A549 (cell line): Measurements from ENCODE around the gene KPNA5. TPM values are rescaled to one million over a fixed set of nuclear protein-coding genes. Genes with fewer than 3 reads are reported as not detected.

Source experiments
- ATAC-seq, 2 experiments: fragments of 200-7000 bp in 1 of 2; fragments of >200 bp in 1 of 2; cut with Nextera tagmentation in 1 of 2; cut with Tn5 transposase in 1 of 2; 3 replicates each; pipeline versions ENCODE4 v1.8.0 to v1.9.1; 2018 to 2020; ENCODE audit warnings: mild to moderate bottlenecking in 1 of 2, moderate library complexity in 1 of 2
- CTCF ChIA-PET: fragments of 300-600 bp; sonication (Branson Sonifier 250); formaldehyde crosslinking; extraction: SDS; loops from one replicate; lab custom pipeline; 2021; ENCODE audit warnings: antibody characterized with exemption, inconsistent platforms; lab: Yijun Ruan, JAX
- POLR2A ChIA-PET: fragments of 350-600 bp; formaldehyde crosslinking; extraction: SDS; loops from one replicate; lab custom pipeline; 2021; ENCODE audit warnings: antibody characterized with exemption, inconsistent platforms; lab: Yijun Ruan, JAX
- DNase-seq, 2 experiments: peaks; one replicate each; pipeline versions ENCODE4 v3.0.0 to v3.0.0-alpha.2; 2011 to 2016; ENCODE audit warnings: low read depth in 1 of 2, low spot score in 1 of 2
- FAIRE-seq: peaks from 2 replicates; lab custom pipeline; 2011; peaks lifted over from hg19 to GRCh38; lab: Jason Lieb, UNC
- H3K27ac ChIP-seq, 2 experiments: fragments of >200 bp; sonication (Bioruptor Twin); formaldehyde crosslinking; 3 replicates each; pipeline ENCODE4 v1.5.1; 2016 to 2017
- H3K4me1 ChIP-seq: fragments of >200 bp; sonication (Bioruptor Twin); formaldehyde crosslinking; 3 replicates; pipeline ENCODE4 v1.6.1; 2016
- H3K4me2 ChIP-seq: fragments of >200 bp; sonication (Bioruptor Twin); formaldehyde crosslinking; 3 replicates; pipeline ENCODE4 v1.6.1; 2016
- H3K4me3 ChIP-seq: fragments of >200 bp; sonication (Bioruptor Twin); formaldehyde crosslinking; 3 replicates; pipeline ENCODE4 v1.5.1; 2016
- H3K9me3 ChIP-seq: fragments of >200 bp; sonication (Bioruptor Twin); formaldehyde crosslinking; 3 replicates; pipeline ENCODE4 v1.6.1; 2016
- BCL3 ChIP-seq: fragments of >200 bp; sonication (Bioruptor Twin); formaldehyde crosslinking; IDR thresholded peaks from 3 replicates; pipeline ENCODE4 v1.6.1; 2016
- CBX2 ChIP-seq: fragments of 200-600 bp; sonication (generic); IDR thresholded peaks from 2 replicates; pipeline ENCODE4 v1.6.1; 2016; ENCODE audit warnings: low read depth, mild to moderate bottlenecking, borderline replicate concordance
- CEBPB ChIP-seq, 2 experiments: fragments of >200 bp in 1 of 2; sonication (Bioruptor Twin) in 1 of 2; formaldehyde crosslinking in 1 of 2; IDR thresholded peaks; 2 replicates each; pipeline ENCODE4 v1.6.1; 2012 to 2016
- CHD2 ChIP-seq: fragments of 150-350 bp; IDR thresholded peaks from 2 replicates; pipeline ENCODE4 v1.6.1; 2014; ENCODE audit warnings: low read length; ENCODE audit not compliant: partially characterized antibody
- EP300 ChIP-seq, 2 experiments: fragments of >200 bp; sonication (Bioruptor Twin); formaldehyde crosslinking; IDR thresholded peaks; 2 replicates in 1 of 2; 3 replicates in 1 of 2; pipeline ENCODE4 v1.6.1; 2016 to 2017
- FOSB ChIP-seq: fragments of 250-450 bp; sonication (Bioruptor Pico); IDR thresholded peaks from 2 replicates; pipeline ENCODE4 v1.5.0; 2020; ENCODE audit warnings: mild to moderate bottlenecking, moderate library complexity
- FOSL2 ChIP-seq, 2 experiments: fragments of 450-650 bp in 1 of 2; fragments of >200 bp in 1 of 2; sonication (Bioruptor Twin) in 1 of 2; formaldehyde crosslinking; IDR thresholded peaks; 2 replicates each; pipeline versions ENCODE4 v1.5.0 to v1.6.1; 2016 to 2020; ENCODE audit warnings: mild to moderate bottlenecking in 1 of 2, moderate library complexity in 1 of 2
- FOXS1 ChIP-seq: fragments of 250-450 bp; sonication (Bioruptor Pico); IDR thresholded peaks from 2 replicates; pipeline ENCODE4 v1.5.0; 2020; ENCODE audit warnings: mild to moderate bottlenecking, moderate library complexity
- HES2 ChIP-seq: fragments of >200 bp; sonication (Bioruptor Twin); formaldehyde crosslinking; IDR thresholded peaks from 2 replicates; pipeline ENCODE4 v1.6.1; 2016
- HEYL ChIP-seq: fragments of 250-450 bp; sonication (Bioruptor Pico); IDR thresholded peaks from 2 replicates; pipeline ENCODE4 v1.8.0; 2021; ENCODE audit warnings: mild to moderate bottlenecking, moderate library complexity
- HOXB13 ChIP-seq: fragments of 250-450 bp; sonication (Bioruptor Pico); IDR thresholded peaks from 2 replicates; pipeline ENCODE4 v1.5.0; 2020; ENCODE audit warnings: low read depth, mild to moderate bottlenecking, moderate library complexity
- JUNB ChIP-seq: fragments of >200 bp; sonication (Bioruptor Twin); formaldehyde crosslinking; IDR thresholded peaks from 2 replicates; pipeline ENCODE4 v1.6.1; 2016
- NFE2L2 ChIP-seq: fragments of 150-350 bp; conservative IDR thresholded peaks from 2 replicates; pipeline ENCODE4 v1.6.1; 2014; ENCODE audit warnings: low read length
- PBX3 ChIP-seq: IDR thresholded peaks from 2 replicates; pipeline ENCODE4 v1.6.1; 2012
- POLR2AphosphoS2 ChIP-seq: conservative IDR thresholded peaks from 2 replicates; pipeline ENCODE4 v1.6.1; 2012; ENCODE audit warnings: low read length, improper control_type of control experiment, inconsistent platforms
- RCOR1 ChIP-seq: fragments of 150-350 bp; IDR thresholded peaks from 2 replicates; pipeline ENCODE4 v1.6.1; 2014; ENCODE audit warnings: antibody characterized with exemption, low read length, low read depth
- RNF2 ChIP-seq: fragments of 200-600 bp; sonication (generic); IDR thresholded peaks from 2 replicates; pipeline ENCODE4 v1.6.1; 2016; ENCODE audit warnings: low read depth, mild to moderate bottlenecking, antibody characterized with exemption, moderate library complexity, borderline replicate concordance
- TFCP2L1 ChIP-seq: fragments of 250-450 bp; sonication (Bioruptor Pico); IDR thresholded peaks from 2 replicates; pipeline ENCODE4 v1.5.0; 2021; ENCODE audit warnings: mild to moderate bottlenecking
- ZC3H11A ChIP-seq: fragments of 450-650 bp; IDR thresholded peaks from 2 replicates; pipeline ENCODE4 v1.6.1; 2014; ENCODE audit warnings: antibody characterized with exemption, mild to moderate bottlenecking
- ZNF302 ChIP-seq: fragments of 250-450 bp; sonication (Bioruptor Pico); IDR thresholded peaks from 2 replicates; pipeline ENCODE4 v1.9.0; 2021; ENCODE audit warnings: inconsistent platforms, mild to moderate bottlenecking, moderate library complexity
- WGBS: methylation state at CpG from one replicate; pipeline ENCODE4 v1.1.6; 2017; ENCODE audit errors: missing lambda C conversion rate; 5-methylcytosine and 5-hydroxymethylcytosine counted together
- polyA plus RNA-seq, 4 experiments: library from polyadenylated mRNA; depleted of rRNA in 3 of 4; stranded (reverse); fragments of >200 nt; fragmentation: RNase III in 1 of 4; extraction: RNeasy Plus Mini Kit Qiagen cat#74134 plus additional on column Dnase treatment in 1 of 4; gene quantifications; 2 replicates in 3 of 4; 3 replicates in 1 of 4; pipeline ENCODE4 v1.2.3, GENCODE V29; 2011 to 2017
- TF ChIP-seq, protein P1 (sequence below): IDR thresholded peaks from 2 replicates; pipeline ENCODE4 v1.6.1; 2012; ENCODE audit warnings: low read depth, borderline replicate concordance
- TF ChIP-seq, protein P2 (sequence below): fragments of 200-600 bp; sonication (generic); IDR thresholded peaks from 2 replicates; pipeline ENCODE4 v1.6.1; 2016; ENCODE audit warnings: antibody characterized with exemption, mild to moderate bottlenecking, moderate library complexity
- TF ChIP-seq, protein P3 (sequence below): fragments of 250-450 bp; sonication (Bioruptor Pico); IDR thresholded peaks from 2 replicates; pipeline ENCODE4 v1.5.0; 2021; ENCODE audit warnings: mild to moderate bottlenecking, moderate library complexity, borderline replicate concordance
- TF ChIP-seq, protein P4 (sequence below): fragments of >200 bp; sonication (Bioruptor Twin); formaldehyde crosslinking; IDR thresholded peaks from 3 replicates; pipeline ENCODE4 v1.5.1; 2016

Gene KPNA5
- polyA plus RNA-seq, 2 of the 4 experiments (the other 2 are of a cell fraction) = 2.2 to 4.5 TPM

- POLR2A ChIA-PET = no interaction called here
- Histone ChIP-seq H3K9me3 (no peaks in the 10 kb centered on the region), H3K4me1 (no peaks in the 10 kb centered on the region), H3K27ac (no peak overlapping the region), H3K4me2 (no peak overlapping the region), H3K4me3 (no peak overlapping the region)
- ATAC-seq = no peak
- CTCF ChIA-PET = interaction anchor here (0.6 kb wide), 1 partner anchor 17 kb away, joined by 4 read pairs; no protein-coding TSS in a partner anchor
- FAIRE-seq = no peak
- no peak for TF ChIP-seq JUNB
- no peak for TF ChIP-seq NFE2L2
- no peak for TF ChIP-seq RNF2
- no peak for TF ChIP-seq HEYL (CRISPR knock-in tag)
- TF ChIP-seq CHD2 = no peak
- no peak for TF ChIP-seq EP300 (IDR thresholded peaks at IDR 0.05)
- TF ChIP-seq ZNF302 (CRISPR knock-in tag) = no peak
- TF ChIP-seq, protein P1, sequence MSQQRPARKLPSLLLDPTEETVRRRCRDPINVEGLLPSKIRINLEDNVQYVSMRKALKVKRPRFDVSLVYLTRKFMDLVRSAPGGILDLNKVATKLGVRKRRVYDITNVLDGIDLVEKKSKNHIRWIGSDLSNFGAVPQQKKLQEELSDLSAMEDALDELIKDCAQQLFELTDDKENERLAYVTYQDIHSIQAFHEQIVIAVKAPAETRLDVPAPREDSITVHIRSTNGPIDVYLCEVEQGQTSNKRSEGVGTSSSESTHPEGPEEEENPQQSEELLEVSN = no peak
- no peak for TF ChIP-seq TFCP2L1 (CRISPR knock-in tag)
- TF ChIP-seq, protein P2, sequence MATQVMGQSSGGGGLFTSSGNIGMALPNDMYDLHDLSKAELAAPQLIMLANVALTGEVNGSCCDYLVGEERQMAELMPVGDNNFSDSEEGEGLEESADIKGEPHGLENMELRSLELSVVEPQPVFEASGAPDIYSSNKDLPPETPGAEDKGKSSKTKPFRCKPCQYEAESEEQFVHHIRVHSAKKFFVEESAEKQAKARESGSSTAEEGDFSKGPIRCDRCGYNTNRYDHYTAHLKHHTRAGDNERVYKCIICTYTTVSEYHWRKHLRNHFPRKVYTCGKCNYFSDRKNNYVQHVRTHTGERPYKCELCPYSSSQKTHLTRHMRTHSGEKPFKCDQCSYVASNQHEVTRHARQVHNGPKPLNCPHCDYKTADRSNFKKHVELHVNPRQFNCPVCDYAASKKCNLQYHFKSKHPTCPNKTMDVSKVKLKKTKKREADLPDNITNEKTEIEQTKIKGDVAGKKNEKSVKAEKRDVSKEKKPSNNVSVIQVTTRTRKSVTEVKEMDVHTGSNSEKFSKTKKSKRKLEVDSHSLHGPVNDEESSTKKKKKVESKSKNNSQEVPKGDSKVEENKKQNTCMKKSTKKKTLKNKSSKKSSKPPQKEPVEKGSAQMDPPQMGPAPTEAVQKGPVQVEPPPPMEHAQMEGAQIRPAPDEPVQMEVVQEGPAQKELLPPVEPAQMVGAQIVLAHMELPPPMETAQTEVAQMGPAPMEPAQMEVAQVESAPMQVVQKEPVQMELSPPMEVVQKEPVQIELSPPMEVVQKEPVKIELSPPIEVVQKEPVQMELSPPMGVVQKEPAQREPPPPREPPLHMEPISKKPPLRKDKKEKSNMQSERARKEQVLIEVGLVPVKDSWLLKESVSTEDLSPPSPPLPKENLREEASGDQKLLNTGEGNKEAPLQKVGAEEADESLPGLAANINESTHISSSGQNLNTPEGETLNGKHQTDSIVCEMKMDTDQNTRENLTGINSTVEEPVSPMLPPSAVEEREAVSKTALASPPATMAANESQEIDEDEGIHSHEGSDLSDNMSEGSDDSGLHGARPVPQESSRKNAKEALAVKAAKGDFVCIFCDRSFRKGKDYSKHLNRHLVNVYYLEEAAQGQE = no peak
- TF ChIP-seq POLR2AphosphoS2 = no peak
- TF ChIP-seq HOXB13 = no peak
- TF ChIP-seq HES2 = no peak
- no peak for TF ChIP-seq FOSL2 (IDR thresholded peaks at IDR 0.05)
- no peak for TF ChIP-seq FOSL2 (CRISPR knock-in tag; IDR thresholded peaks at IDR 0.05)
- TF ChIP-seq PBX3 = no peak
- TF ChIP-seq CBX2 = no peak
- TF ChIP-seq CEBPB (IDR thresholded peaks at IDR 0.05) = no peak
- DNase-seq = no peak
These were observed 82.0 kb downstream of the KPNA5 start for GRCh38 chr6:116763048-116763447.

- POLR2A ChIA-PET = no interaction called here
- CTCF ChIA-PET = no interaction called here
- DNase-seq (no peak), FAIRE-seq (no peak), ATAC-seq (no peak)
- no peak overlapping the region for H3K4me2 ChIP-seq
- H3K4me3 ChIP-seq = no peak overlapping the region
- no peak overlapping the region for H3K27ac ChIP-seq
- no peaks in the 10 kb centered on the region for H3K9me3 ChIP-seq
- no peaks in the 10 kb centered on the region for H3K4me1 ChIP-seq
- 88% methylated on average over 11 of the region's 11 CpGs for WGBS
- TF ChIP-seq, protein P3, sequence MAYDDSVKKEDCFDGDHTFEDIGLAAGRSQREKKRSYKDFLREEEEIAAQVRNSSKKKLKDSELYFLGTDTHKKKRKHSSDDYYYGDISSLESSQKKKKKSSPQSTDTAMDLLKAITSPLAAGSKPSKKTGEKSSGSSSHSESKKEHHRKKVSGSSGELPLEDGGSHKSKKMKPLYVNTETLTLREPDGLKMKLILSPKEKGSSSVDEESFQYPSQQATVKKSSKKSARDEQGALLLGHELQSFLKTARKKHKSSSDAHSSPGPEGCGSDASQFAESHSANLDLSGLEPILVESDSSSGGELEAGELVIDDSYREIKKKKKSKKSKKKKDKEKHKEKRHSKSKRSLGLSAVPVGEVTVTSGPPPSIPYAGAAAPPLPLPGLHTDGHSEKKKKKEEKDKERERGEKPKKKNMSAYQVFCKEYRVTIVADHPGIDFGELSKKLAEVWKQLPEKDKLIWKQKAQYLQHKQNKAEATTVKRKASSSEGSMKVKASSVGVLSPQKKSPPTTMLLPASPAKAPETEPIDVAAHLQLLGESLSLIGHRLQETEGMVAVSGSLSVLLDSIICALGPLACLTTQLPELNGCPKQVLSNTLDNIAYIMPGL (CRISPR knock-in tag) = no peak
- no peak for TF ChIP-seq RNF2
- no peak for TF ChIP-seq CBX2
- TF ChIP-seq, protein P1 = no peak
- TF ChIP-seq, protein P4, sequence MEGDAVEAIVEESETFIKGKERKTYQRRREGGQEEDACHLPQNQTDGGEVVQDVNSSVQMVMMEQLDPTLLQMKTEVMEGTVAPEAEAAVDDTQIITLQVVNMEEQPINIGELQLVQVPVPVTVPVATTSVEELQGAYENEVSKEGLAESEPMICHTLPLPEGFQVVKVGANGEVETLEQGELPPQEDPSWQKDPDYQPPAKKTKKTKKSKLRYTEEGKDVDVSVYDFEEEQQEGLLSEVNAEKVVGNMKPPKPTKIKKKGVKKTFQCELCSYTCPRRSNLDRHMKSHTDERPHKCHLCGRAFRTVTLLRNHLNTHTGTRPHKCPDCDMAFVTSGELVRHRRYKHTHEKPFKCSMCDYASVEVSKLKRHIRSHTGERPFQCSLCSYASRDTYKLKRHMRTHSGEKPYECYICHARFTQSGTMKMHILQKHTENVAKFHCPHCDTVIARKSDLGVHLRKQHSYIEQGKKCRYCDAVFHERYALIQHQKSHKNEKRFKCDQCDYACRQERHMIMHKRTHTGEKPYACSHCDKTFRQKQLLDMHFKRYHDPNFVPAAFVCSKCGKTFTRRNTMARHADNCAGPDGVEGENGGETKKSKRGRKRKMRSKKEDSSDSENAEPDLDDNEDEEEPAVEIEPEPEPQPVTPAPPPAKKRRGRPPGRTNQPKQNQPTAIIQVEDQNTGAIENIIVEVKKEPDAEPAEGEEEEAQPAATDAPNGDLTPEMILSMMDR = no peak
- TF ChIP-seq TFCP2L1 (CRISPR knock-in tag) = no peak
- TF ChIP-seq RCOR1 = no peak
- TF ChIP-seq BCL3 = no peak
- TF ChIP-seq CHD2 = no peak
- no peak for TF ChIP-seq ZC3H11A
- TF ChIP-seq FOSB = no peak
- no peak for TF ChIP-seq FOXS1 (CRISPR knock-in tag)
- no peak for TF ChIP-seq CEBPB (IDR thresholded peaks at IDR 0.05)
These were observed 83.1 kb downstream of the KPNA5 start for GRCh38 chr6:116763906-116764628.
